Psoas muscle (tissue), 8 donors: Measurements from ENCODE around the gene MPP7. TPM values are rescaled to one million over a fixed set of nuclear protein-coding genes. Genes with fewer than 3 reads are reported as not detected.
"Not testable (repeated sequence)": the region's sequence is repeated elsewhere in the genome, so short reads cannot be mapped to it uniquely, and the experiment has no call there.

ENCODE experiments used
- ATAC-seq, 4 donors: fragments of 200-7000 bp; cut with Tn5 transposase; one replicate each; pipeline ENCODE4 v1.9.1; 2020; ENCODE audit warnings: moderate library complexity in 3 of 4, mild to moderate bottlenecking in 2 of 4
- DNase-seq, 2 donors: peaks; one replicate each; pipeline ENCODE4 v3.0.0-alpha.2; 2020
- H3K27ac ChIP-seq: fragments of 200-600 bp; one replicate; pipeline ENCODE4 v1.8.0; 2022
- H3K27me3 ChIP-seq, 3 donors: fragments of 200-600 bp in 1 of 3; one replicate each; pipeline versions ENCODE4 v1.6.1 to v1.8.0; 2013 to 2022; ENCODE audit warnings: low read length in 2 of 3, mild to moderate bottlenecking in 2 of 3, moderate library complexity in 1 of 3; ENCODE audit not compliant: insufficient read depth in 3 of 3
- H3K36me3 ChIP-seq, 2 donors: fragments of 200-600 bp in 1 of 2; one replicate each; pipeline versions ENCODE4 v1.6.1 to v1.8.0; 2013 to 2022; ENCODE audit warnings: low read depth in 1 of 2, mild to moderate bottlenecking in 1 of 2, moderate library complexity in 1 of 2; ENCODE audit not compliant: insufficient read depth in 1 of 2
- H3K4me1 ChIP-seq: fragments of 200-600 bp; one replicate; pipeline ENCODE4 v1.8.0; 2022
- H3K4me3 ChIP-seq: fragments of 200-600 bp; one replicate; pipeline ENCODE4 v1.8.0; 2022; ENCODE audit warnings: mild to moderate bottlenecking
- H3K9me3 ChIP-seq: fragments of 200-600 bp; one replicate; pipeline ENCODE4 v1.8.0; 2022
- CTCF ChIP-seq: fragments of 200-600 bp; IDR thresholded peaks from one replicate; pipeline ENCODE4 v1.8.0; 2022; ENCODE audit warnings: antibody characterized with exemption
- WGBS, 3 donors: extraction: QIAGEN DNeasy Blood & Tissue Kit; methylation state at CpG; one replicate each; pipeline versions ENCODE4 v1.1.6 to v1.1.7; 2013; 5-methylcytosine and 5-hydroxymethylcytosine counted together
- intact Hi-C, 2 donors: fragments of 100-400 bp; cut with DNase I; formaldehyde crosslinking; loops; one replicate each; pipeline versions ENCODE4 v1.11.0 to v1.14.2; 2022
- polyA plus RNA-seq, 3 donors: library from polyadenylated mRNA; stranded (reverse); fragments of 200-250 nt; gene quantifications; one replicate each; pipeline ENCODE4 v1.2.3, GENCODE V29; 2013
- total RNA-seq, 4 donors: library from RNA; stranded (reverse); fragmentation: NEBNext Ultra II Directional in 2 of 4; extraction: Animal tissue kit (Norgen Biotek cat#: 25700) in 2 of 4; gene quantifications; one replicate each; pipeline versions ENCODE4 v1.2.1 to v1.2.4, GENCODE V29; 2021 to 2023
- donor health status: healthy with polysubstance abuse.
- donor health status: DM: no; HTN: no; CAD: no; lungs with moderate emphysema.
- donor health status: Bipolar disorder and iron deficiency.
- donor health status: healthy.
- donor health status: DM: yes; HTN: yes; CAD: no.
- donor health status: DM: no; HTN: no; CAD: no.
- donor health status: DM: no; HTN: no; CAD: no.
- donor health status: DM: yes; HTN: yes; CAD: no.

Gene MPP7
- total and polyA plus RNA-seq, 7 donors, result 2.3 to 12.5 (median 11.3) TPM

- intact Hi-C loops, result no loop called here
- peak overlapping the region; percentile 85 for H3K27ac ChIP-seq
- no peaks in the 10 kb centered on the region for H3K36me3 ChIP-seq
- no peaks in the 10 kb centered on the region for H3K27me3 ChIP-seq
- no peak for TF ChIP-seq CTCF
- H3K9me3 ChIP-seq, result no peaks in the 10 kb centered on the region
- ATAC-seq (peak; percentile 91 to 93 (median 92)), DNase-seq (peak in 1 of 2 donors; percentile 57)
- H3K4me3 ChIP-seq, result peak overlapping the region; percentile 49
- H3K4me1 ChIP-seq, result peaks cover 24% of the 10 kb centered on the region
- WGBS, 3 donors, result 2 to 4% (median 2%) methylated on average over 10 of the region's 10 CpGs
Observed at GRCh38 chr10:28326516-28327490, 23.9 kb upstream of the MPP7 start.

- WGBS, 3 donors, result 25 to 52% (median 42%) methylated on average over 4 of the region's 4 CpGs
- Histone ChIP-seq H3K36me3 (no peaks in the 10 kb centered on the region), H3K27me3 (no peaks in the 10 kb centered on the region), H3K9me3 (no peaks in the 10 kb centered on the region), H3K4me1 (peaks cover 12% of the 10 kb centered on the region), H3K27ac (no peak overlapping the region), H3K4me3 (no peak overlapping the region)
- ATAC-seq (peak in 3 of 4 donors; percentile 57 to 70 (median 65)), DNase-seq (peak in 1 of 2 donors; percentile 50)
- intact Hi-C loops, result no loop called here
- TF ChIP-seq CTCF, result no peak
Observed at GRCh38 chr10:28320799-28321198, 17.9 kb upstream of the MPP7 start.

GRCh38 chr10:28320090-28320489, 17.2 kb upstream of the MPP7 start:
- Histone ChIP-seq H3K9me3 (no peaks in the 10 kb centered on the region), H3K4me1 (peaks cover 12% of the 10 kb centered on the region), H3K36me3 (no peaks in the 10 kb centered on the region), H3K27ac (no peak overlapping the region), H3K27me3 (no peaks in the 10 kb centered on the region), H3K4me3 (no peak overlapping the region)
- no peak for TF ChIP-seq CTCF
- ATAC-seq (no peak), DNase-seq (no peak)
- 78 to 81% (median 79%) methylated on average over 3 of the region's 3 CpGs for WGBS, 3 donors
- intact Hi-C loops, result no loop called here

GRCh38 chr10:28319061-28319460, 16.2 kb upstream of the MPP7 start:
- DNase-seq, intact Hi-C loops, H3K27ac ChIP-seq, H3K4me3 ChIP-seq, H3K27me3 ChIP-seq, ATAC-seq, H3K9me3 ChIP-seq, H3K36me3 ChIP-seq: not testable (repeated sequence)
- H3K4me1 ChIP-seq, result peaks cover 12% of the 10 kb centered on the region

- no peak for ATAC-seq
- TF ChIP-seq CTCF, result no peak
Observed at GRCh38 chr10:28318626-28319025, 15.8 kb upstream of the MPP7 start.

More at GRCh38 chr10:28318626-28319025, 15.8 kb upstream of the MPP7 start:
- Histone ChIP-seq H3K36me3 (no peaks in the 10 kb centered on the region), H3K4me3 (no peak overlapping the region), H3K27ac (no peak overlapping the region), H3K9me3 (no peaks in the 10 kb centered on the region), H3K4me1 (peaks cover 12% of the 10 kb centered on the region), H3K27me3 (no peaks in the 10 kb centered on the region)
- DNase-seq, result no peak
- intact Hi-C loops, result no loop called here
- 42 to 86% (median 85%) methylated on average over 1 of the region's 1 CpG for WGBS, 3 donors
